HG03060 (cell line): Measurements from ENCODE around the gene NECAB2.

Experiments used
- ATAC-seq: cut with Tn5 transposase; IDR thresholded peaks from one replicate; pipeline ENCODE4 v1.9.1; 2021; ENCODE audit warnings: low read depth, moderate number of reproducible peaks; ENCODE audit not compliant: unreplicated experiment

The NECAB2 gene

DNA sequence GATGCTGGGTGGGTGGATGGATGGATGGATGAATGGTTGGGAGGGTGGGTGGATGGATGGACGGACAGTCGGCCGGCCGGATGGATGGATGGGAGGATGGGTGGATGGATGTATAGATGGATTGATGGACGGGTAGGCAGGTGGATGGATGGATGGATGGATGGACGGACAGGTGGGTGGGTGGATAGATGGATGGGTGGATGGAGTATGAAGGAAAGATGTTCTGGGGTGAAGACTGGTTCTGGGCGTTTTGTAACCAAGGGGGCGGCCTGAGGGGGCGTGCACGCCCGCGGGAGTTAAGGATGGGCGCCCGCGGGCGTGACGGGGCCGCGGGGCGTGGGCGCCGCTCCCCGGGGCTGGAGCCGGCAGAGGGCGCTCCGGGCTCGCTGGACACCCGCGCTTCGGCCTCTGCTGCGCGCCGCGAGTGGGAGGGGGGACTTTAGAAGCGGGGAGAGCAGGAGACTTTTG is at the start of gene NECAB2:
Gene NECAB2, plus strand, starts transcription at position 407 of the 468 bp plus-strand sequence. CDS start 405 bp downstream, outside the sequence.
- ATAC-seq = no peak

DNA sequence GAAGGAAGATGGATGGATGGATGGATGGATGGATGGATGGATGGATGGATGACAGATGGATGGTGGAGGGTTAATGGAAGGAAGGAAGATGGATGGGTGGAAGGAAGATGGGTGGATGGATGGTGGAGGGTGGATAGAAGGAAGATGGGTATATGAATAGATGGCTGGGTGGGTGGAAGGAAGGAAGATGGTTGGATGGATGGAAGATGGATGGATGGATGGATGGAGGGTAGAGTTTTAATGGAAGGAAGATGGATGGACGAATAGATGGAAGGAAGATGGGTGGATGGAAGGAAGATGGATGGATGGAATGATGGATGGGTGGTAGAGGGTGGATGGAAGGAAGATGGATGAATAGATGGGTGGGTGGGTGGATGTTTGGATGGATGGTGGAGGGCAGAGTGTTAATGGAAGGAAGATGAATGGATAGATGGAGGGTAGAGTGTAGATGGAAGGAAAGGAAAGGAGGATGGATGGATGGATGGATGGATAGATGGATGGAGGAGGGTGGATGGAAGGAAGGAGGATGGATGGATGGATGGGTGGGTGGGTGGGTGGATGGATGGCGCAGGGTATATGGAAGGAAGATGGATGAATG is 47.1 kb upstream of the NECAB2 start:
- no peak for ATAC-seq

DNA sequence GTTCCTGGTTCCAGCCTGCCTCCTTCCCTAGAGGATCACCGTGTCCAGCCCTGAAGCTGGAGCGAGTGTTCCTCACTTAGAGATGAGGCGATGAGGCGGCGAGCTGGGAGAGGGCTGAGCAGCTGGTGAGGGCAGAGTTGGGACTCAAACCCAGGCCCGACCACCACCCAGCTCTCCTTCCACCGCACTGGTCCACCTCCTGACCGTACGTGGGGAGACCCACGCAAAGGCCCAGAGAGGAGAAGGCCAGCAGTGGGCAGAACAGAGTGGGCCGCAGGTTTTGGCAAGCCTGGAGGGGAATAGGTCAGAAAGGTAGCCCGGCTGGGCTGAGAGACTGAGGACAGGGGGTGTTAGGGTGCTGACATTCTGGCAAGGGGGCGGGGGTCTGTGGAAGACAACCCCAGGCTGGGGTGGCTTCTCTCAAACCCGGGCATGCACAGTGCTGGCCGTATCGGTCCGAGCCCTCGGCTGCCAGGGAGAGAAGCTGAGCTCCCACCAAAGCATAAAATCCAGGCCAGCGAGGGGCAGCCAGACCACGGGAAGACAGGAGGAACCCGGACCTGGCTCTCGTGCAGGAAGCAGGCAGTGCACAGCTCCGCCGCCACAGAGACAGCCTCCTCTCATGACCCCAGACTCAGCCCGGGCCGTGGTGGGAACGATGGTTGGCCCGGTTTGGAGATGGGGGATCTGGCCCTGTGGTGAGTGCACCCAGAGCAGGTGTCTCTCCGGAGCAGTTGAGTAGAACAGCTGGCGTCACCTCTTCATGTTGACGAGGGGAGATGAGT is 44.3 kb upstream of the NECAB2 start:
- no peak for ATAC-seq

DNA sequence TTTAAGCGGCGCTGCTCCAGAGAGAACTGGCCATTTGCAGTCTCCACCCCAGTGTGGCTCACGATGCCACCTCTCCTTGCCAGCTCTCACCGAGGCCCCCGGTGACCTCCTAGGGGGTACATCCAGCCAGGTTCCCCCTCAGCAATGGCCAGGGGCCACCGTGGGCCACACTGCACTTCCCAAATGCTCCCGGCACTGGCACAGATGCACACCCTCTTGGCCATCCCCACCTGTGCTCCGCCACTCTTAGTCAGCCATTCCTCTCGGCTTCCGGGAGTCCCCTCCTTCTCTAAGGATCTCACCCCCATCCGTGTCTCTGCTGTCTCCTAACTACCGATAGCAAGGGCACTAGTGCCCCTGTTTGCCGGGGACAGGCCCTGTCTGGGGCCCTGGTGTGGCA is 43.4 kb upstream of the NECAB2 start:
- no peak for ATAC-seq

DNA sequence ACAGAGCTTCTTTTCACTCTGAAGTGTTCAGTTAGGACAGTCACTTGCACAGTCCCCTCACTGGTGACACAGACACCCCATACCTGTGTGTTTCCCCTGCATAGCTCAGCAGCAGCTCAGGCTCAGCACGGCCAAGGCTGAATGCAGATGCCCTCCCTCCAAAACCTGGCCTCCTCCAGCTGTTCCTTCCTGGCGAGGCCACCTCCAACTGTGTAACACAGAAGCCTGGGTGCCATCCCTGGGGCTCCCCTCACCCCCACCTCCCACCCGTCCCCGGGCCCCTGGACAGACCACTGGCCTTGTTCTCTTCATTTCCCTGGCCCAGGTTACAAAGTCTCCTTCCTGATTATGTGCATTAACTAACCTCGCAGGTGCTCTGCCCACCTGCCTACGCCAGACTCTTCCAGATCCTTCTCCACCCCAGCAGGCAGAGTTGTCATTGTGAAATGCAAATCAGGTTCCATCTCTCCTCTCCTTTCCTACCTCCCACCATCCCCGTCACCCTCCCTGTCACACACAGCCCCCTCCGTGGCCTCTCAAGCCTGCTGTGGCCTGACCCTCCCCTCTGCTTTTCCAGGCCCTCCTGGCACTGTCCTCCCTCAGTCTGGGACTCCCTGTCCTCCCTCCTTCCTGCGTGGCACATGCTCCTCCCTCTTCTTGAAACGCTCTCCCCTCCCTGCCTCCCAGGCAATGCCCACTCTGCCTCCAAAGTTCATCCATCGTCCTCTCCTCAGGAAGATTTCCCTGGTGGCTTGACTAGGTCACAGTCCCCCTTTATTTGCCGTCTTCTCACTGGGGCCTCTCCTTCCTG is 42.7 kb upstream of the NECAB2 start:
- ATAC-seq = no peak

DNA sequence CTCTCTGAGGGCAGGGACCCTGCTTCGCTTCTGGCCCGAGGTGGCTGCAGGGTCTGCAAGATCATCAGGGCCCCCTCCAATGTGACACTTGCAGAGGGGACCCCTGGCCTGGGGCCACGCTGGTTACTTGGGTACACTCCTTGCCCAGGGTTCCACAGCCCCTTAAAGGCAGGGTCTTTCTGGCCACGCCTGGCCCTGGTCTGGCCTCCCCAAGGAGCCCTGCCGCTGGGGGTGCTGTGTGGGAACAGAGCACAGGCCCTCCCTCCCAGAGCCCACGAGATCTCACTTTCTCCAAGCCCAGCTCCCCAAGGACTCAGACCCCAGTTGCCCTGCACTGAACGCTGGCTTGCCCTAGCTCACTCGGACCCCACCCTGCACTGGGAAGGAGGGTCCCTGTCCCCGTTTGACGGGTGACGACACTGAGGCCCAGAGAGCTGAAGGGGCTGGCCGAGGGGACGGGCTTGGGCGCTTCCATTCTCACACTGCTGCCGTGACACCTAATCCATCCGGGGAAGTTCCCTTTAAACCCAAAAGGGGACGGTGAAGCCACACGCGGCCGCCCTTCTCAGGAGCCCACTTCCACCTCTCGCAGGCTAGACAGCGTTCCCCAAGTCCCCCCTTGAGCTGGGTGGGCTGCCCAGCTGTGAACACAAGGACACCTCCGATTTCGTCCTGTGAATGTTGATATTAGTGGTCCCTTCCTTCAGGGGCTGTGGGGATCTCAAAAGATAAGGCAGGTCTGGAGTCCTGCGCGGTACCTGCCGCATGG is 41.9 kb upstream of the NECAB2 start:
- no peak for ATAC-seq

DNA sequence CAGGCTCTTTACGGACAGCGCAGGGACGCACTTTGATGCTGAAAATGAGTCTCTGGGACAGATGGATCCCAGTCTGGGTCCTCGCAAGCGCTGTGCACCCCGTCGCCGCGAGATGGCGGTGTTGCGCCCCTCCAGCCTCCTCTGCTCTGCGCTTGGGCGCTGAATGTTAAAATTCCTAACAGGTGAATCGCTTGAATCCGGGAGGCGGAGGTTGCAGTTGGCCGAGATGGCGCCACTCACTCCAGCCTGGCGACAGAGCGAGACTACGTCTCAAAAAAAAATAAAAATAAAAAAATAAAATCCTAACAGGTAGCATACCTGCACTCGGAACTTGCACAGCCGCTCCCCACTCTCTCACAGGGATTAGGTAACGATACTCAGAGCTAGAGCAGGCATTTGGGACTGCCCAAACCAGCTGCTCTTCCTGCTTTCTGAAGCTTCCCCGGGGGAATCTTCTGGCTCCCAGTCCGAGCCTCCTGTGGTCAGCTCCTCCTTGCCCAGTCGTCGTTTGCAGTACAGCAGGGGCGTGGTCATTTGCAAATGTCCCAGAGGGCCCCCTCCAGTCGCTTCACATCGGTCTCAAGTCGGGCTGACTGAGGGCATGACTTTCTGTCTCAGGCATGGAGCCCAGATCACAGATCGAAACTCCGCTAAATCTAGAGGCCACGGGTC is 41.2 kb upstream of the NECAB2 start:
- ATAC-seq = no peak

DNA sequence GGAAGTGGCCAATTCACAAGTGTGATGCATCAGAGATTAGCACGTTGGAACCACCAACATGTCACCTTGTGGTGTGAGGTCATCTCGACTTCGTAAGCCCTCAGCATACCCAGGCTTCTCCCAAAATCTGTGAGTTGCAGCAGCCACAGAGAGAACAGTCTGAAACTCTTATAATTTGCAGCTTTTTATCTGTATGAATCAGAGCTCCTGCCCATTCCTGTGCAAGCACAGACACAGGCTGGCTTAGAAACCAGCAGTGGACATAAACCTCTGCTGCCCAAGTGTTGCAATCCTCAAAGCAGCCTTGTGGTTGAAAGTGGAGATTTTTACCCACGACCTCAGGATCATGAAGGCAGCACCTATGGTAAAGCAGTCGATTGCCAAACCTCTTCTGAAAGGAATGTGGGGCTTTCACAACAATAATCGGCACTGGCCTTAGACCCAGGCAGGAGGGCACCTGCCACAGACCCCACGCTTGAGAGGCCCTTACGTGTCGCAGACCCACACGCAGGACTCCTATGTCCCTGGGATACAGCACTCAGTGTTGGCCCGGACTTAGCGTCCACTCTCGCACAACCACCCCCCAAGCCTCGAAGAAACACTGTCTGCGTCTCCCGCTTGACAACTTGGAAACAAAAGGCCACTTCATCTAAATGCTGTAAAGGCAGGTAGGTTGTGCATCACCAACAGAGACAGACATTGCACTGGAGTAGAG is 39.5 kb upstream of the NECAB2 start:
- no peak for ATAC-seq

DNA sequence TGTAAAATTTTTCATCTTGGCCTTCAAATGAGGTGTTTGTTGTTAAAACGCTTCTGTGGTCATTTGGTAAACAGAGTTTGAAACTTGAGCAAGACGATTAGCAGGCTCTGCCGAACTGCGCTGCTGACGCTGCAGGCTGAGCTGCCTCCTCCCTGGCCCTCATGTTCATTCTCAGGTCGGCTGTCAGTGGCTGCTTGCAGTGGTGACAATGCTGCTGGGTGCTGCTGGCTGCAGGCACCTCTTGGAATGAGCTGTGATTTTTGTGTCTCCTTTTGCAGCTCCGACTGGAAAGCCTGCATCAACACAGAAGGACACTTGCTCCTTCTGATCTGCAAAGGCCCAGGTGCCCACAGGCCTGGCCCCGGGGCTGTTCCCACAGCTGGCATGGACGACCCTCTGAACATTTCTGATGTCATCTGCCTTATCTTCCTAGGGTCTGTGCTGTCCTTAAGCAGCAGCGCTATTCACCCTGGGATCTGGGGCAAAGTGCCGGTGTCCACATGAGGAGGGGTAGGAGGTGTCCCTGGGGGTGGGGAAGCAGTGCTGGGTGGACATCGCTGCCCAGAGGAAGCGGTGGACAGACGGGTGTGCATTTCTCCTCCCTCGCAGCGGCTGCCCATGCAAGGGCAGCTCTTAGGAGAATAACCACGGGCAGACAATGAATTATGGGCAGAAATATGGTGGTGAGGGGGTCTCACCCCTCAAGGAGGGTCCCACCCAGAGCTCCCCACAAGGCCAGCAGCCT is 38.1 kb upstream of the NECAB2 start:
- no peak for ATAC-seq

DNA sequence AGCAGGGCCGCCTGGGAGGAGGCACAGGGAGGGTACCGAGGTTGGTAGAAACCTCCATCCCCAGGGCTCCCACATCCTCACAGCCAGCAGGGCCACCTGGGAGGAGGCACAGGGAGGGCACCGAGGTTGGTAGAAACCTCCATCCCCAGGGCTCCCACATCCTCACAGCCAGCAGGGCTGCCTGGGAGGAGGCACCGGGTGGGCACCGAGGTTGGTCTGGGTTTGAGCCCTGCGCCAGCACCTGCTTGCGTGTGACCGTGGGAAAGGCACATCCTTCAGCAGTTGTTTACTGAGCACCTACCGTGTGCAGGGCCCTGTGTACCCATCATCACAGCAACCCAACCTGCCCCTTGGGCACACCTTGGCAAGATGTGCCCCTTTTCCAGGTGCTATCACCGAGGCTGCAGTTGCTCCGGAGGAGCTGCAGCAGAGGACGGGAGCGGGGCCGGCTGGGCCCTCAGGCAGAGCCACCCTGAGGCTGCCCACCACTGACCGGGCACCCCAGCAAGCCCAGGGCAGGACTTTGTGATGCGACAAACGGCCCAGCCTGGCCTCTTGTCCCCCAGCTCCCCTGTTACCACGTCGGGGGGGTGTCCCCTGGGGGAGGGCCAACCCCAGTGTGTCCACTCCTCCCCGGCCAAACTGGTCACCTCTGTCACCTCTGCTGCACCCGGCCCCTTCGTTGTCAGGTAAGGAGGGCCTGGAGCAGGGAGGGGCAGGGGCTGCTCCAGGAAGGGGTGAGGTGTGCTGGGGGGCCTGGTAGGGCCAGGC is 37.1 kb upstream of the NECAB2 start:
- no peak for ATAC-seq

DNA sequence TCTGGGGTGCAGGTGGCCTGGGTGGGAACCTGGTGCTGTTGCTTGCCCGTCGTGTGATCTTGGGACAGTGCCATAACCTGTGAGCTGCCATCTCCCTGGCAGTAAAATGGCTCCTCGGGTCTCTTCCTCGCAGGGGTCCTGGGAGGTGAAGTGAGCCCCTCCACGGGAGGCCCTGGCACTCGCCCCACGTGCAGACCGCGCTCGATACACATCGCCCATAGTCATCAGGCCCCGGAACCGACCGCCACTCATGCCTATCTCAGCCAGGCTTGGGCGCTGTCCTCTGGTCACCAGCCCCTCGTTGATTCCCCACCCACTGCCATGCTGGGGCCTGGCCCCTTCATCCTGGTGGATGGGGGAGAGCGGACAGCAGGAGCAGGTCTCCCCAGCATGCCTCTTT is 36.5 kb upstream of the NECAB2 start:
- no peak for ATAC-seq

DNA sequence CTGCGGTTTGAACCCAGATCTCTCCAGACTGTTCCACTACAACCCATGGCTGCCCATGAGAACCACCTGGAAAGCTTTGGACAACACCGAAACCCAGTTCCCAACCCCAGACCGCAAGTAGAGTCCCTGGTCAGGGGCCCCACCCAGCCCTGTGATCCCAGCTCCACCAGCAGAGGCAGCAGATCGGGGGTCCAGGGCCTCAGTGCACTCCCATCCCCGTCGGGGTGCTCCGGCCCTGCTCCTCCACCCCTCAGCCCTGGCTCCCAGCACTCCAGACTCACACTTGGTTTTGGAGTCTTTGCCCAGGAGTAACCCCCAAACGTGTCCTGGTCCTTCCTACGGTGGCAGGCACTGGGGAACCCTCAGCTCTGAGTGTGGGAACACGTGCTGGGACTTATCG is 35.7 kb upstream of the NECAB2 start:
- no peak for ATAC-seq

DNA sequence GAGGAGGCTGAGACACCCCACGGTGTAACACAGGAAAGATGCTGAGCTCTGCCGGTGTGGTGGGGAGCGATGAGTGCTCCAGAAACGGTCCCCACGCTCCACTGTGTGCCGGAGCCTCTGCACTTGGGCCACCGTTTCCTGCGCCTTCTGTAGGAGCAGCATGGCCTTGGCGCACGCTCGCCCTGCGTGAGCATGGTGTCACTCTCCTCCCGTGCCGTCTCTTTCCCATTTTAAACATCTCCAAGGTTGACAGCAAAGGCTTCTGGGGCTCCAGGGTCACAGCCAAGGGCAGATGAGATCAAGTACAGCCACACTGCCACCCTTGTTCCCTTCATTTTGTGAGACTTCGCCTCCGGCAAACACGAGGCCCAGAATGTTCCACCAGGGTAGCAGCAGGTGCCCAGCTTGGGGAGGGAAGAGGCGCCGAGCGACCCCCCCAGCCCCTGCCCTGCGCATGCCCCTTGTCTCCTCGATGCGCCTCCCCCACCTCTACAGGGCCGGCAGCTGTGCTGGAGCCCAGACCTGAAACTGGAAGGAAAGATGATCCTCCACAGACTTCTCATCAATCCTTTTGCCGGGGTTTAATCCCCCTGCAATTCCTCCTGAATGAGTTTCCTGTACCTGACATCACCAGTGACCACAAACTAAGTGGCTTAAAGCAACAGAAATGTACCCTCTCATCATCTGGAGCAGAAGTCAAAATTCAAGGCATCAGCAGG is 34.9 kb upstream of the NECAB2 start:
- ATAC-seq = no peak

DNA sequence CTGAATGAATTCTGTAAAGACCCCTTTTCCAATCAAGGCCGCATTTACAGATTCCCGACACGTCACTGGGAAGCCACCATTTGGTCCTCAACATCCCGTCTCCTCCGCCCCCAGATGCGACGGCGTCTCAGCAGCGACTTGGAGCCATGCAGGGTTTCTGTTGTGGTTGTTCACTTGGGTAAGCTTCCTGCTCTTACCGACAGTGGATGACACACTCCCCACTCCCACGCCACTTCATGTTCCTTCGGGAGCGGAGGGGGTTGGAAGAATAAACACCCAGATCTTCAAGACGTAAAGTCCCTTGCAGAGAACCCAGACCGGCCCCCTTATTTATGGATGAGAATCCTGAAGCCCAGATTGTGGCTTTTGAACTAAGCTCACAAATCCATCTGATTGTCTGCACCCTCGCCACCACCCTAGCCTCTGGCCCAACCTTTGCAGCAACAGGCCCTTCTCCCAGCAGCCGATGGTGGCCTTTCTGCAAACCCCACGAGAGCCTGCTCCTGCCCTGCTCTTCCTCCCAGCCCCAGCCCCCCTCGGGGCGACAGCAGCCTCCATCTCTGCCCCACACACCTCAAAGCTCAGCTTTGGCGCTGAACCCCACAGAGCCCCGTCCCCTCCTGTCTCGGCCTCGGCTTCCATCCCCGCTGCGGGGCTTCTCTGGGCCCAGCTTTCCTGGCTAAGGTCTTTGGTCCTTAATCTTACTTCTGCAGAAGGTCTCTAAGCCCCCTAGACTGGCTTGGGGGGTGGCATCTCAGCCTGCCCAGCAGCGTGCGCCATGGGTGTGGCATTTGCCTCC is 34.0 kb upstream of the NECAB2 start:
- ATAC-seq = no peak

DNA sequence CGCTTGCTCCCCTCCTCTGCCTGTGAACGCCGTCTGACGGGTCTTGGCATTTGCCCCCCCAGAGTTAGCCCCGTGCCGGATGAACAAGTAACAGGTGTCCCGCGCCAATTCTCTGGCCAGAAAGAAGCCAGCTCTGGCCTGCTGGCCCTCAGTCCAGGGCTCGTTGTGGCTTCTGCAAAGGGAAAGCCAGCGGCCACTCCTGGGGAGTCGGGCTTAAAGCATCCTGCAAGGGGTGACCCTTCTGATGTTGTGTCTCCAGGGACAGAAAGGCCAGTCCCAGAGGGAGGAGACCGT is 33.4 kb upstream of the NECAB2 start:
- ATAC-seq = no peak

DNA sequence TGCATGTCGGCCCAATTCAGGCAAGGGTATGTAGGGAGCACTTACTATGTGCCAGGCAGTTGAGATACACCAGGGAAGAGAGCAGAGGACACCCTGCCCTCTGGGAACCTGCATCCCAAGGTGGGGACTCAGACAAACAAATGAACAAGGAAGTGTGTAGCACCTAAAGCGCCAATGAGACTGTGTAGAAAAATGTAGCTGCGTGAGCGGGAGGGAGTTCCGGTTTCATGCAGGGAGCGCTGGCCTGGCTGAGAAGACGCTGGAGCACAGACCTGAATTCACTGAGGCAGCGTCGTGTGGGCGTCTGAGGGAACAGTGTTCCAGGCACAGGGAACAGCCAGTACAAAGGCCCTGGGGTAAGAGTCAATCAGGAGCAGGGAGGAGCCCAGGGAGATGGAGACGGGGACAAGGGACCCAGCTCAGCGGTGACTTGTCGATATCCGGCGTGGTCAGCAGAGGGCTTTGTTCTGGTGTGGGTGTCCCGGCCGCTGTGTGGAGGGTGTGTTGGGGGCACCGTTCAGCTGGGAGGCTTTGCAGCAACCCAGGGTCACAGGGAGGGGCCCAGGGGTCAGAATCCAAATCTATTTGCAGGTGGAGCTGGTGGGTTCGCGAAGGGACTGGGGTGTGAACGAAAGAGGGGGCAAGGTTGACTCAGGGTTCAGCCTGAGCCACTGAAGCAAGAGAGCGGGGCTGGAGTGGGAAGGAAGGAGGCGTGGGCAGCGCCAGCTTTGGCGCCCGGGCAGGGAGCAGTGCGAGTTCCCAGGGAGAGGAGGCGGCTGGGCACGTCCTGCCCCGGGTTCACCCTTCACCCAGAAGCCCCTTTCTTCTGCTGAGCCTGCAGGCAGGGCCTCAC is 32.8 kb upstream of the NECAB2 start:
- no peak for ATAC-seq
